Esophagus muscularis mucosa (tissue), 4 donors: Measurements from ENCODE around the gene CEND1. TPM values are rescaled to one million over a fixed set of nuclear protein-coding genes. Genes with fewer than 3 reads are reported as not detected.

ENCODE experiments used
- DNase-seq: peaks from one replicate; pipeline ENCODE4 v3.0.0-alpha.2; 2017; ENCODE audit errors: extremely low spot score
- H3K27ac ChIP-seq, 4 donors: fragments of 200-600 bp; sonication (generic); replicated peaks in 1 of 4; 1 replicate in 3 of 4; 2 replicates in 1 of 4; pipeline ENCODE4 v1.5.1; 2016 to 2019; ENCODE audit warnings: mild to moderate bottlenecking in 1 of 4
- H3K27me3 ChIP-seq, 4 donors: fragments of 200-600 bp; sonication (generic); one replicate each; pipeline versions ENCODE4 v1.5.1 to v1.6.0; 2016 to 2019
- H3K36me3 ChIP-seq, 4 donors: fragments of 200-600 bp; sonication (generic); one replicate each; pipeline ENCODE4 v1.5.1; 2016 to 2019
- H3K4me1 ChIP-seq, 4 donors: fragments of 200-600 bp; sonication (generic); one replicate each; pipeline ENCODE4 v1.5.1; 2016 to 2019
- H3K4me3 ChIP-seq, 4 donors: fragments of 200-600 bp; sonication (generic); 1 replicate in 2 of 4; 2 replicates in 2 of 4; pipeline ENCODE4 v1.5.1; 2016 to 2019; ENCODE audit warnings: mild to moderate bottlenecking in 4 of 4, moderate library complexity in 1 of 4
- H3K9me3 ChIP-seq, 4 donors: fragments of 200-600 bp; sonication (generic); 1 replicate in 3 of 4; 2 replicates in 1 of 4; pipeline ENCODE4 v1.5.1; 2016 to 2019
- EP300 ChIP-seq: sonication (generic); formaldehyde crosslinking; IDR thresholded peaks from one replicate; pipeline ENCODE4 v1.6.1; 2017; ENCODE audit warnings: antibody characterized with exemption
- POLR2A ChIP-seq: fragments of 450-650 bp; IDR thresholded peaks from one replicate; pipeline ENCODE4 v1.6.1; 2017; ENCODE audit warnings: antibody characterized with exemption, moderate library complexity, mild to moderate bottlenecking, low read depth
- POLR2AphosphoS5 ChIP-seq, 2 donors: sonication (generic); formaldehyde crosslinking; IDR thresholded peaks; one replicate each; pipeline ENCODE4 v1.6.1; 2017; ENCODE audit warnings: antibody characterized with exemption in 2 of 2
- WGBS: methylation state at CpG from one replicate; pipeline ENCODE4 v1.1.5; 2018; 5-methylcytosine and 5-hydroxymethylcytosine counted together
- intact Hi-C: fragments of 100-400 bp; cut with DNase I; formaldehyde crosslinking; loops from one replicate; pipeline ENCODE4 v1.15.1; 2023
- total RNA-seq, 4 donors: library from RNA; depleted of rRNA; stranded (reverse); fragments of >200 nt; gene quantifications; one replicate each; pipeline versions ENCODE4 v1.1.0 to v1.2.1, GENCODE V29; 2016
- TF ChIP-seq, protein P1 (sequence below), 3 experiments: fragments of 200-600 bp in 2 of 3; fragments of 450-650 bp in 1 of 3; sonication (generic) in 2 of 3; IDR thresholded peaks; one replicate each; pipeline ENCODE4 v1.5.1; 2017 to 2019; ENCODE audit warnings: antibody characterized with exemption in 3 of 3, mild to moderate bottlenecking in 2 of 3, moderate library complexity in 1 of 3

The CEND1 gene
- total RNA-seq, 4 donors from 2014 or later = 0.42 to 3.3 (median 2.6) TPM

DNA sequence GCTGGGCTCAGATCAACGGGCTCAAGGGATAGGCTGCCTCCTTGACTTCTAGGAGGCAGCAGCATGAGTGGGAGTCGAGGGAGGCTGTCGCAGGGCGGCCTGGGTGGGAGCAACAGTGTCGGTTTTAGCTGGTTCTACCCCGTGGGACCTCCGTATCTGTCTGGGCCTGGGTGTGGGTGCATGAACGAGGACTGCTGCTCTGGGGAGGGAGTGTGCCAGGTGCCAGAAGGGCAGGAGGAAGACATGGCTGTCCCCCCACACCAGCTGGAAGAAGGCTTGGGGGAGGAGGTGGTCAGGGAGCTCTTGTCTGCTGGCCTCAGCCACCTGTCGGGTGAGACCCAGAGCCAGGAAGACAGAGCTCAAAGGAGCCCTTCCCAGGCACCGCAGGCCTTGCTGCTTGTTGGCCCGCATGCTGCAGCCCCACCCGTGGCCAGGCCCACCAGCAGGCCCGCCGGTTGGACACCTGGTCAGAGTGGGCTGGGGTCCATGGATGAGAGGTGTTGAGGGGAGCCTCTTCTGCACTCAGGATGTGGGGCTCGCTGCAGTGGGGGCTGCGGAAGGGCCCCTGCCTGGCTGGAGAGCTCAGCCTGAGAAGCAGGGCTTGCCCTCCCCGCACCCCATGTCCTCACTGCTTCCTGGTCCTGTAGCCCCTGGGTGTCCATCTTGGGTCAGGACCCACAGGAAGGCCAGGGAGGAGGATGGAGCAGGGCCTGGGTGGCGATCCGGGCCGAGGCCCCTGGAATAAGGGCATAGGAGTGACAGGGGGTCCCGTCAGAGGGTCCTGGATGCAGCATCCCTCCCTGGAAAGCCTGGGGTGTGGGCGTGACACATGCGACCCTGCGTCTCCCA lies 3.4 kb downstream of the CEND1 start:
- Histone ChIP-seq H3K36me3 (peaks cover 0 to 12% (median 4%) of the 10 kb centered on the region in 4 donors), H3K27ac (no peak overlapping the region), H3K4me1 (peaks cover 10 to 32% (median 19%) of the 10 kb centered on the region in 4 donors), H3K4me3 (no peak overlapping the region), H3K9me3 (no peaks in the 10 kb centered on the region), H3K27me3 (peaks cover 0 to 37% (median 12%) of the 10 kb centered on the region in 4 donors)
- WGBS = 80% methylated on average over 15 of the region's 24 CpGs
- intact Hi-C loops = no loop called here
- no peak for DNase-seq
- TF ChIP-seq POLR2A (no peak), EP300 (no peak), POLR2AphosphoS5 (IDR thresholded peaks at IDR 0.05) (no peak)
- TF ChIP-seq, protein P1, sequence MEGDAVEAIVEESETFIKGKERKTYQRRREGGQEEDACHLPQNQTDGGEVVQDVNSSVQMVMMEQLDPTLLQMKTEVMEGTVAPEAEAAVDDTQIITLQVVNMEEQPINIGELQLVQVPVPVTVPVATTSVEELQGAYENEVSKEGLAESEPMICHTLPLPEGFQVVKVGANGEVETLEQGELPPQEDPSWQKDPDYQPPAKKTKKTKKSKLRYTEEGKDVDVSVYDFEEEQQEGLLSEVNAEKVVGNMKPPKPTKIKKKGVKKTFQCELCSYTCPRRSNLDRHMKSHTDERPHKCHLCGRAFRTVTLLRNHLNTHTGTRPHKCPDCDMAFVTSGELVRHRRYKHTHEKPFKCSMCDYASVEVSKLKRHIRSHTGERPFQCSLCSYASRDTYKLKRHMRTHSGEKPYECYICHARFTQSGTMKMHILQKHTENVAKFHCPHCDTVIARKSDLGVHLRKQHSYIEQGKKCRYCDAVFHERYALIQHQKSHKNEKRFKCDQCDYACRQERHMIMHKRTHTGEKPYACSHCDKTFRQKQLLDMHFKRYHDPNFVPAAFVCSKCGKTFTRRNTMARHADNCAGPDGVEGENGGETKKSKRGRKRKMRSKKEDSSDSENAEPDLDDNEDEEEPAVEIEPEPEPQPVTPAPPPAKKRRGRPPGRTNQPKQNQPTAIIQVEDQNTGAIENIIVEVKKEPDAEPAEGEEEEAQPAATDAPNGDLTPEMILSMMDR (IDR thresholded peaks at IDR 0.05) = no peak

DNA sequence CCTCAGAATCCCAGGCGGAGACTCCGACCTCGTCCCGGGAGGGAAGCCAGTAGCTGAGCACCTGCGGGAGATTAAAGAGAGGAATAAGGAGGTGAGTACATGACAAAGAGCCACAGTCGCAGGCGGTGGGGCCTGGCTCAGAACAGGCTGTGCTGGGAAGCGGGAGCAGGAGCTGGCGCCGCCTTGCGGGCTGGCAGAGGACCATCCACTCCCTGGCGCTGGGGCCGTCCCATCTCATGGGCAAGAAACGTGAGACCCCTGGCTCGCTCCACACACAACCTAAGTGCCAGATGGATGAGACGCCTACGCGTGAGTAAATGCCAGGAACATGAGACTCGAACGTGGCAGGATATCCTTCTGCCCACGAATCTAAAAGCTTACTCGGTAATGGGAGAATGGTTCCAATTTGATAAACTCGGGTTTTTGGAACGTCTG lies 6.3 kb downstream of the CEND1 start:
- 39% methylated on average over 24 of the region's 24 CpGs for WGBS
- H3K4me3 ChIP-seq = no peak overlapping the region
- no peaks in the 10 kb centered on the region for H3K9me3 ChIP-seq
- peaks cover 0 to 11% (median under 1%) of the 10 kb centered on the region in 4 donors for H3K27me3 ChIP-seq
- TF ChIP-seq, protein P1 (IDR thresholded peaks at IDR 0.05) = peak; percentile 53 to 83 (median 56)
- no peak for TF ChIP-seq EP300
- peak; percentile 37 to 51 for TF ChIP-seq POLR2AphosphoS5 (IDR thresholded peaks at IDR 0.05)
- TF ChIP-seq POLR2A = no peak
- H3K36me3 ChIP-seq = peaks cover 0 to 17% (median 2%) of the 10 kb centered on the region in 4 donors
- peak overlapping the region in 3 of 4 donors; percentile 29 to 49 (median 32) for H3K27ac ChIP-seq
- DNase-seq = no peak
- intact Hi-C loops = no loop called here
- peaks cover 10 to 21% (median 16%) of the 10 kb centered on the region in 4 donors for H3K4me1 ChIP-seq

DNA sequence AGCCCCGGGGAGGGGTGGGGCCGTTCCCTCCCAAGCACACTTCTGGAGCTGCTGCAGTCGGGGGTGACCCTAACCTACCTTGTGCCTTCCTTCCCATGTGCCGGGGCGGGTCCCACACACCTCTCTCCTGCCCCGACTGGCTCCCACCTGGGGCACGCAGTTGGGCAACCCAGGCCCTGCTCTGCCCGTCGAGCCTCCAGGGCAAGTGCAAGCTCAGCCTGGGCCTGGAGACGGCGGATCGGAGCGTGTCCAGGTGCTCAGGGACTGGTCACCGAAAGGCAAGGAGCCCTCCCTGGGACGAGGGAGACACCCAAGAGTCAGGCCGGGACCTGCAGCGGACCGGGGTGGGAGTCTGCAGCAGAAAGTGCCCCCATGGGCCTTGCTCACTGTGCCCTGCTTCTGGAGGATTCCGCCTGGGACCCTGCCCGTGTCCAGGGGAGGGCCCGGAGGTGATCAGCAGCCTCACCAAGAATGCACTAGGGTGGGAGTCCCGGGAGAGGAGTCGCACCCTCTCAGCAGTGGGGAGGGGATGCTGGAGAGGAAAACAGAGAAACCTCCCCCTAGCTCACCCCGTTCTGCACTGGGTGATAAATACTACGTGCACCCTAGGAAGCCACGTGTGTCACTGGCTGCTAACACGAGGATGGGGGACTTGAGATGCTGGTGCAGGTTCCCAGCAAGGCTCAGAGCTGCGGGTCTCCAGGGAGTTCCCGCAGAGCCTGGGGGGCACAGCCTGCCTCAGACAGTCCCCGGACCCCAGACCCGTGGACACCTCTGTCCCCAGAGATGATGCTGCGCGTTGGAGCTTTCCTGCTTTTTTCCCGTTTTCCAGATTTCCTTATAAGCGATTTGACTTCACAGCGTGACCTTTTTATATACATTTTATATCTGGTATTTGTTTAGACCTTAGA lies 7.4 kb downstream of the CEND1 start:
- H3K36me3 ChIP-seq = peaks cover 0 to 17% (median 2%) of the 10 kb centered on the region in 4 donors
- intact Hi-C loops = no loop called here
- no peaks in the 10 kb centered on the region for H3K9me3 ChIP-seq
- TF ChIP-seq, protein P1 (IDR thresholded peaks at IDR 0.05) = no peak
- TF ChIP-seq EP300 = no peak
- TF ChIP-seq POLR2AphosphoS5 (IDR thresholded peaks at IDR 0.05) = no peak
- TF ChIP-seq POLR2A = no peak
- no peak overlapping the region for H3K27ac ChIP-seq
- H3K27me3 ChIP-seq = peaks cover 0 to under 1% (median 0%) of the 10 kb centered on the region in 4 donors
- no peak overlapping the region for H3K4me3 ChIP-seq
- 82% methylated on average over 31 of the region's 36 CpGs for WGBS
- DNase-seq = no peak
- H3K4me1 ChIP-seq = peaks cover 14 to 31% (median 25%) of the 10 kb centered on the region in 4 donors

DNA sequence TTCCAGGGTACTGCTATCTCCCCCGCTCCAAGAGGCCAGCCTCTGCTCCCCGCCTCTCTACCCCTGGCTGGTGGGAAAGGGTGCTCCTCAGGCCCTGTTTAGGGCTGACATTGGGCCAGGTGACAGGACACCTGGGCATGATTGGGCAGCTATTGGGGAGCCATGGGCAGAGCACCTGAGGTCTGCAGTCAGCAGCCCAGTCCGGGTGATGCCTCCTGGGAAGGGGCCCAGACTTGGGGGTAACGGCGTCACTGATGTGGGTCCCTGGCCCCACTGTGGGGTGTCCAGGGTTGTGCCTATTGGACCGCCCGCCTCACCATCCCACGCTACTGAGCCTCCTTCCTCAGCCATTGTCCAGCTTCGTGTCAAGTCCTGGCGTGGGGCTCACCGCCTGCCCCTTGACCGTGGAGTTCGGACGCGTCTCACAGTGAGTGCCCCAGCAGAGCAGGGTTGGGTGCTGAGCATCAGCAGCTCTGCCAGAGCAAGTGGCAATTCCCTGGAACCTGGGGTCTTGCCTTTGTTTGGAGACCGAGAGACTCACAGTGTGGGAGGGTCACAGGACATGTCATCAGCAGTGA lies 9.8 kb downstream of the CEND1 start:
- no peak for DNase-seq
- no peak overlapping the region for H3K27ac ChIP-seq
- no peaks in the 10 kb centered on the region for H3K9me3 ChIP-seq
- intact Hi-C loops = no loop called here
- H3K27me3 ChIP-seq = no peaks in the 10 kb centered on the region
- no peak overlapping the region for H3K4me3 ChIP-seq
- TF ChIP-seq, protein P1 (IDR thresholded peaks at IDR 0.05) = no peak
- TF ChIP-seq POLR2AphosphoS5 (IDR thresholded peaks at IDR 0.05) = no peak
- no peak for TF ChIP-seq EP300
- no peak for TF ChIP-seq POLR2A
- H3K36me3 ChIP-seq = peaks cover 0 to 13% (median 2%) of the 10 kb centered on the region in 4 donors
- 97% methylated on average over 14 of the region's 16 CpGs for WGBS
- peaks cover 30 to 50% (median 43%) of the 10 kb centered on the region in 4 donors for H3K4me1 ChIP-seq
